K562 (cell line): ENCODE results near the gene MAMDC2. TPM values are rescaled to one million over a fixed set of nuclear protein-coding genes. Genes with fewer than 3 reads are reported as not detected.

Experiments
- ASH1L ChIP-seq: fragments of 450-650 bp; IDR thresholded peaks from 2 replicates; pipeline ENCODE4 v1.6.1; 2018; ENCODE audit warnings: borderline replicate concordance, mild to moderate bottlenecking, low read depth; ENCODE audit not compliant: partially characterized antibody
- CBFA2T3 ChIP-seq: fragments of 450-650 bp; IDR thresholded peaks from 2 replicates; pipeline ENCODE4 v1.6.1; 2017
- CHD7 ChIP-seq: fragments of 200-600 bp; sonication (generic); IDR thresholded peaks from one replicate; pipeline ENCODE4 v1.6.1; 2012; ENCODE audit warnings: mild to moderate bottlenecking, low read depth, low read length, inconsistent platforms
- CREB3 ChIP-seq: fragments of 450-650 bp; conservative IDR thresholded peaks from 2 replicates; pipeline ENCODE4 v1.6.1; 2016; ENCODE audit warnings: missing genetic modification characterization, low read depth, mild to moderate bottlenecking, missing compliant biosample characterization, moderate library complexity
- DNMT1 ChIP-seq: fragments of 450-650 bp; IDR thresholded peaks from 2 replicates; pipeline ENCODE4 v1.6.1; 2016; ENCODE audit warnings: antibody characterized with exemption, mild to moderate bottlenecking
- HCFC1 ChIP-seq: IDR thresholded peaks from 2 replicates; pipeline ENCODE4 v1.6.1; 2012; ENCODE audit warnings: low read depth, low read length, improper control_type of control experiment
- HNRNPL ChIP-seq: fragments of 200-400 bp; formaldehyde crosslinking; IDR thresholded peaks from 2 replicates; pipeline ENCODE4 v1.6.1; 2017; ENCODE audit warnings: low read depth, mild to moderate bottlenecking, low read length
- IFI16 ChIP-seq: fragments of 250-450 bp; sonication (Bioruptor Pico); IDR thresholded peaks from 2 replicates; pipeline ENCODE4 v2.1.2; 2022; ENCODE audit warnings: mild to moderate bottlenecking, inconsistent platforms
- MTA1 ChIP-seq: fragments of 450-650 bp; IDR thresholded peaks from 2 replicates; pipeline ENCODE4 v1.6.1; 2017; ENCODE audit warnings: borderline replicate concordance
- RUNX1 ChIP-seq: sonication (generic); IDR thresholded peaks from 2 replicates; pipeline ENCODE4 v1.6.1; 2016; ENCODE audit warnings: antibody characterized with exemption, low read depth
- SIRT6 ChIP-seq: IDR thresholded peaks from one replicate; pipeline ENCODE4 v1.6.1; 2012; ENCODE audit warnings: low read depth, mild to moderate bottlenecking, control low read depth, inconsistent platforms, low read length, moderate library complexity
- TARDBP ChIP-seq: fragments of 450-650 bp; IDR thresholded peaks from 2 replicates; pipeline ENCODE4 v1.6.1; 2016
- TCF7L2 ChIP-seq: fragments of 150-350 bp; IDR thresholded peaks from 2 replicates; pipeline ENCODE4 v1.6.1; 2016; ENCODE audit warnings: low read depth, mild to moderate bottlenecking, low read length, moderate library complexity
- TFAM ChIP-seq: fragments of 250-450 bp; sonication (Bioruptor Pico); conservative IDR thresholded peaks from 2 replicates; pipeline ENCODE4 v1.5.0; 2021; ENCODE audit warnings: mild to moderate bottlenecking, moderate library complexity
- ZBTB26 ChIP-seq: fragments of 450-650 bp; formaldehyde crosslinking; IDR thresholded peaks from 2 replicates; pipeline ENCODE4 v1.4.0; 2022; ENCODE audit warnings: missing genetic modification characterization
- ZNF239 ChIP-seq: fragments of 250-450 bp; sonication (Bioruptor Pico); IDR thresholded peaks from 2 replicates; pipeline ENCODE4 v1.4.0; 2020; ENCODE audit warnings: mild to moderate bottlenecking
- polyA plus RNA-seq, 8 experiments: library from polyadenylated mRNA; depleted of rRNA in 4 of 8; stranded (reverse) in 5 of 8; unstranded in 3 of 8; fragments of >200 nt; fragmentation: Nextera tagmentation in 2 of 8; fragmentation: Illumina TruSeq in 1 of 8; extraction: Ambion mirVana in 2 of 8; extraction: Trizol in 1 of 8; gene quantifications; 2 replicates each; pipeline versions ENCODE4 v1.2.1 to v1.2.3, GENCODE V29; 2011 to 2014; ENCODE audit warnings: inconsistent platforms in 1 of 8, missing spikeins in 1 of 8
- total RNA-seq, 7 experiments: library from RNA; depleted of rRNA in 6 of 7; stranded (reverse); fragments of >200 nt in 6 of 7; fragmentation: Illumina TruSeq in 2 of 7; extraction: Trizol in 2 of 7; gene quantifications; 2 replicates each; pipeline versions ENCODE4 v1.2.1 to v1.2.3, GENCODE V29; 2011 to 2021; ENCODE audit warnings: low replicate concordance in 1 of 7

Gene MAMDC2
- total and polyA plus RNA-seq, 9 of the 15 experiments (the other 6 are each of a cell fraction or from before 2014, with no cell fraction given) = 0.01 to 0.03 TPM; not detected in 7

GRCh38 chr9:70258692-70259511 lies 215.3 kb downstream of the MAMDC2 start, which contains the start of gene SMC5 (continued):
- TF ChIP-seq CHD7 (no peak), ZNF239 (CRISPR knock-in tag) (no peak), MTA1 (no peak), ASH1L (peak; percentile 34), TARDBP (0 out of 2 replicates have a peak, but pooled peaks have one; percentile 49), ZBTB26 (no peak), TFAM (CRISPR knock-in tag) (no peak), HNRNPL (no peak), HCFC1 (no peak), IFI16 (CRISPR knock-in tag) (no peak), SIRT6 (no peak), CREB3 (tag) (no peak), RUNX1 (no peak), CBFA2T3 (no peak), TCF7L2 (no peak), DNMT1 (no peak)
